K562 (cell line): ENCODE data around the gene CEP85L.

Experiments used
- FOS ChIP-seq: IDR thresholded peaks from 3 replicates; pipeline ENCODE4 v1.6.1; 2011; ENCODE audit not compliant: insufficient read length; ENCODE audit errors: extremely low read depth
- POLR2AphosphoS5 ChIP-seq: IDR thresholded peaks from 2 replicates; pipeline ENCODE4 v1.6.1; 2011; ENCODE audit warnings: mild to moderate bottlenecking, low read depth, low read length, moderate library complexity; ENCODE audit not compliant: control insufficient read depth, insufficient read depth
- ZBTB34 ChIP-seq: fragments of 250-450 bp; sonication (Bioruptor Pico); IDR thresholded peaks from 2 replicates; pipeline ENCODE4 v1.8.0; 2021; ENCODE audit warnings: mild to moderate bottlenecking, moderate library complexity

GRCh38 chr6:118589649-118590365 is 61.6 kb downstream of the CEP85L start:
- TF ChIP-seq FOS = no peak
- no peak for TF ChIP-seq POLR2AphosphoS5
- TF ChIP-seq ZBTB34 (CRISPR knock-in tag) = no peak
